A549 (cell line): Measurements from ENCODE around the gene ORM2.

Experiments
- BHLHE40 ChIP-seq: IDR thresholded peaks from 2 replicates; pipeline ENCODE4 v1.6.1; 2012; ENCODE audit warnings: low read depth, low read length, inconsistent platforms
- CTCF ChIP-seq: fragments of >200 bp; sonication (Bioruptor Twin); formaldehyde crosslinking; IDR thresholded peaks from 3 replicates; pipeline ENCODE4 v1.5.1; 2016
- EP300 ChIP-seq, 2 experiments: fragments of >200 bp; sonication (Bioruptor Twin); formaldehyde crosslinking; IDR thresholded peaks; 2 replicates in 1 of 2; 3 replicates in 1 of 2; pipeline ENCODE4 v1.6.1; 2016 to 2017
- FOSL2 ChIP-seq, 2 experiments: fragments of 450-650 bp in 1 of 2; fragments of >200 bp in 1 of 2; sonication (Bioruptor Twin) in 1 of 2; formaldehyde crosslinking; IDR thresholded peaks; 2 replicates each; pipeline versions ENCODE4 v1.5.0 to v1.6.1; 2016 to 2020; ENCODE audit warnings: mild to moderate bottlenecking in 1 of 2, moderate library complexity in 1 of 2
- HDAC2 ChIP-seq: fragments of 200-600 bp; sonication (generic); IDR thresholded peaks from 2 replicates; pipeline ENCODE4 v1.6.1; 2016
- MAX ChIP-seq: IDR thresholded peaks from 2 replicates; pipeline ENCODE4 v1.6.1; 2012
- MYC ChIP-seq: IDR thresholded peaks from 2 replicates; pipeline ENCODE4 v1.6.1; 2012; ENCODE audit warnings: mild to moderate bottlenecking, inconsistent platforms, low read length, improper control_type of control experiment, borderline replicate concordance
- NFE2L2 ChIP-seq: fragments of 150-350 bp; conservative IDR thresholded peaks from 2 replicates; pipeline ENCODE4 v1.6.1; 2014; ENCODE audit warnings: low read length
- POLR2A ChIP-seq: IDR thresholded peaks from 2 replicates; pipeline ENCODE4 v1.6.1; 2012; ENCODE audit warnings: mild to moderate bottlenecking, low read length
- TP53 ChIP-seq: fragments of 250-450 bp; sonication (Bioruptor Pico); IDR thresholded peaks from 2 replicates; pipeline ENCODE4 v1.5.0; 2021; ENCODE audit warnings: mild to moderate bottlenecking, moderate library complexity
- USF2 ChIP-seq: fragments of 450-650 bp; IDR thresholded peaks from 2 replicates; pipeline ENCODE4 v1.6.1; 2014; ENCODE audit warnings: antibody characterized with exemption

DNA sequence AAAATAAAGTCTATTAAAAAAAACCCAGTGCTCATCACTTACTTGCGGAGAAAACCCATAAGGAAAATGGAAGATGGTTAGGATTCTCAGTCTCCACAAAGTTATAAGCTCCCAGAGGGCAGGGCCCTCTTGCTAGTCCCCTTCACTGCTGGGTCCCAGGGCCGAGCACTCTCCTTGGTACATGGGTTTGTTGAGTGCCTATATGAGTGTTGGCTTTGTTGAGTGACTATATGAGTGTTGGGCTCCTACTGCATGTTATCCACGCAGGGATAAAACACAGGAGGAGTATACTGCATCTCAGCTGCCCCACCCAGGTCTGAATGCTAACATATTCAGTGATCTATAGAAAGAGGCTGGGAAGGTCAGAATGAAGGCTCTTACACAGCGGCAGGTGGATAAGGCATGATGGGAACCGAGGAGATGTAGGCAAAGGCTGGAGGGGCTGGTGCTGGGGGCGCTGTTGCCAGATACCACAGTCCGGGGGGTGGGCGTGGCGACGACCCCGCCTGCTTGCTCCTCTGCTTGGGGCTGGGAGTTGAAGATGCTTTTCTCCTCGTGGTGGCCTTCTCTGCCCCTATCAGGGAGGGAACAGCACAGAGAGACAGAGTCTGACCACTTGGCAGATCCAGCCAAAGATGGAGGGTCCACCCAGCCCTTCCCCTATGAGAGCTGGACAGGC, 11.6 kb downstream of the ORM2 start:
- TF ChIP-seq TP53 (CRISPR knock-in tag): no peak
- TF ChIP-seq CTCF: no peak
- TF ChIP-seq BHLHE40: no peak
- TF ChIP-seq USF2: no peak
- no peak for TF ChIP-seq FOSL2 (IDR thresholded peaks at IDR 0.05)
- TF ChIP-seq FOSL2 (CRISPR knock-in tag; IDR thresholded peaks at IDR 0.05): no peak
- TF ChIP-seq EP300 (IDR thresholded peaks at IDR 0.05): no peak
- no peak for TF ChIP-seq NFE2L2
- TF ChIP-seq MYC: no peak
- TF ChIP-seq MAX: no peak
- no peak for TF ChIP-seq POLR2A
- TF ChIP-seq HDAC2: no peak
